ENCODE results near the gene CPAMD8. TPM values are rescaled to one million over a fixed set of nuclear protein-coding genes. Genes with fewer than 3 reads are reported as not detected.

CPAMD8 gene
- total RNA-seq, 1 experiment from 2014 or later = 0.20 TPM

DNA sequence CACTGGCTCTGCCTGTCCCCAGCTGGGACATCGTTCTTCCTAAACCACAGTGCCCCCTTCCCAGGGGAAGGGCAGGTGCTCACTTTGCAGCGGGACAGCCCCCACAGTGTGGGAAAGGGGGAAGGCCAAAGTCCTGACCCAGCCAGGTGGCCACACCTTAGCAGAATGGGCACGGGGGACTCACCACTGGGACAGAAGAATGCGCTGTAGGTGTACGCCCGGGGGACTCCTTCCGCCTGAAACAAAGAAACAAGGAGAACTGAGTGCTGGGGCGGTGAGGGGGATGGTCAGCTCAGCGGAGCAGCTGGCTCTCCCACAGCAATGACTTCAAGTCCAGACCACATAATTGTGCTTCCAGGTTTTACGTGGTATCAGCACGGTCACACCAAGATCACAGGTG is 88.4 kb downstream of the CPAMD8 start:
- TF ChIP-seq CEBPB (IDR thresholded peaks at IDR 0.05; ENCODE audit: low read depth) (no peak), SIN3A (IDR thresholded peaks at IDR 0.05; ENCODE audit: low read depth) (no peak), SRF (IDR thresholded peaks at IDR 0.05; ENCODE audit: low read depth) (no peak), POLR2AphosphoS5 (IDR thresholded peaks at IDR 0.05; ENCODE audit: low read depth, low read length) (no peak), CBX3 (IDR thresholded peaks at IDR 0.05; ENCODE audit: low read depth) (no peak), YY1 (IDR thresholded peaks at IDR 0.05; ENCODE audit: extremely low read depth, insufficient replicate concordance, low read depth, low read length) (no peak), TCF7L2 (IDR thresholded peaks at IDR 0.05; ENCODE audit: borderline replicate concordance, extremely low read depth, insufficient read depth, insufficient read length) (no peak), ELF1 (IDR thresholded peaks at IDR 0.05; ENCODE audit: borderline replicate concordance, low read depth) (no peak), ZNF274 (IDR thresholded peaks at IDR 0.05; ENCODE audit: low read depth, low read length) (no peak), EZH2phosphoT487 (IDR thresholded peaks at IDR 0.05; ENCODE audit: borderline replicate concordance) (no peak), ZFX (IDR thresholded peaks at IDR 0.05) (no peak), EGR1 (IDR thresholded peaks at IDR 0.05; ENCODE audit: low read depth) (no peak), JUND (IDR thresholded peaks at IDR 0.05) (no peak), POLR2A (IDR thresholded peaks at IDR 0.05; ENCODE audit: borderline replicate concordance, extremely low read depth, insufficient read depth, insufficient read length) (no peak), RAD21 (IDR thresholded peaks at IDR 0.05; ENCODE audit: low read depth) (no peak)
- TF ChIP-seq, protein P1, sequence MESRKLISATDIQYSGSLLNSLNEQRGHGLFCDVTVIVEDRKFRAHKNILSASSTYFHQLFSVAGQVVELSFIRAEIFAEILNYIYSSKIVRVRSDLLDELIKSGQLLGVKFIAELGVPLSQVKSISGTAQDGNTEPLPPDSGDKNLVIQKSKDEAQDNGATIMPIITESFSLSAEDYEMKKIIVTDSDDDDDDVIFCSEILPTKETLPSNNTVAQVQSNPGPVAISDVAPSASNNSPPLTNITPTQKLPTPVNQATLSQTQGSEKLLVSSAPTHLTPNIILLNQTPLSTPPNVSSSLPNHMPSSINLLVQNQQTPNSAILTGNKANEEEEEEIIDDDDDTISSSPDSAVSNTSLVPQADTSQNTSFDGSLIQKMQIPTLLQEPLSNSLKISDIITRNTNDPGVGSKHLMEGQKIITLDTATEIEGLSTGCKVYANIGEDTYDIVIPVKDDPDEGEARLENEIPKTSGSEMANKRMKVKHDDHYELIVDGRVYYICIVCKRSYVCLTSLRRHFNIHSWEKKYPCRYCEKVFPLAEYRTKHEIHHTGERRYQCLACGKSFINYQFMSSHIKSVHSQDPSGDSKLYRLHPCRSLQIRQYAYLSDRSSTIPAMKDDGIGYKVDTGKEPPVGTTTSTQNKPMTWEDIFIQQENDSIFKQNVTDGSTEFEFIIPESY (IDR thresholded peaks at IDR 0.05; ENCODE audit: extremely low read depth, insufficient replicate concordance, low read length) = no peak
- TF ChIP-seq, protein P2, sequence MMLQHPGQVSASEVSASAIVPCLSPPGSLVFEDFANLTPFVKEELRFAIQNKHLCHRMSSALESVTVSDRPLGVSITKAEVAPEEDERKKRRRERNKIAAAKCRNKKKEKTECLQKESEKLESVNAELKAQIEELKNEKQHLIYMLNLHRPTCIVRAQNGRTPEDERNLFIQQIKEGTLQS (IDR thresholded peaks at IDR 0.05) = no peak
- TF ChIP-seq, protein P3, sequence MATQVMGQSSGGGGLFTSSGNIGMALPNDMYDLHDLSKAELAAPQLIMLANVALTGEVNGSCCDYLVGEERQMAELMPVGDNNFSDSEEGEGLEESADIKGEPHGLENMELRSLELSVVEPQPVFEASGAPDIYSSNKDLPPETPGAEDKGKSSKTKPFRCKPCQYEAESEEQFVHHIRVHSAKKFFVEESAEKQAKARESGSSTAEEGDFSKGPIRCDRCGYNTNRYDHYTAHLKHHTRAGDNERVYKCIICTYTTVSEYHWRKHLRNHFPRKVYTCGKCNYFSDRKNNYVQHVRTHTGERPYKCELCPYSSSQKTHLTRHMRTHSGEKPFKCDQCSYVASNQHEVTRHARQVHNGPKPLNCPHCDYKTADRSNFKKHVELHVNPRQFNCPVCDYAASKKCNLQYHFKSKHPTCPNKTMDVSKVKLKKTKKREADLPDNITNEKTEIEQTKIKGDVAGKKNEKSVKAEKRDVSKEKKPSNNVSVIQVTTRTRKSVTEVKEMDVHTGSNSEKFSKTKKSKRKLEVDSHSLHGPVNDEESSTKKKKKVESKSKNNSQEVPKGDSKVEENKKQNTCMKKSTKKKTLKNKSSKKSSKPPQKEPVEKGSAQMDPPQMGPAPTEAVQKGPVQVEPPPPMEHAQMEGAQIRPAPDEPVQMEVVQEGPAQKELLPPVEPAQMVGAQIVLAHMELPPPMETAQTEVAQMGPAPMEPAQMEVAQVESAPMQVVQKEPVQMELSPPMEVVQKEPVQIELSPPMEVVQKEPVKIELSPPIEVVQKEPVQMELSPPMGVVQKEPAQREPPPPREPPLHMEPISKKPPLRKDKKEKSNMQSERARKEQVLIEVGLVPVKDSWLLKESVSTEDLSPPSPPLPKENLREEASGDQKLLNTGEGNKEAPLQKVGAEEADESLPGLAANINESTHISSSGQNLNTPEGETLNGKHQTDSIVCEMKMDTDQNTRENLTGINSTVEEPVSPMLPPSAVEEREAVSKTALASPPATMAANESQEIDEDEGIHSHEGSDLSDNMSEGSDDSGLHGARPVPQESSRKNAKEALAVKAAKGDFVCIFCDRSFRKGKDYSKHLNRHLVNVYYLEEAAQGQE (IDR thresholded peaks at IDR 0.05; ENCODE audit: low read depth) = no peak
- TF ChIP-seq, protein P4, sequence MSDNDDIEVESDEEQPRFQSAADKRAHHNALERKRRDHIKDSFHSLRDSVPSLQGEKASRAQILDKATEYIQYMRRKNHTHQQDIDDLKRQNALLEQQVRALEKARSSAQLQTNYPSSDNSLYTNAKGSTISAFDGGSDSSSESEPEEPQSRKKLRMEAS (IDR thresholded peaks at IDR 0.05) = no peak
- TF ChIP-seq, protein P5, sequence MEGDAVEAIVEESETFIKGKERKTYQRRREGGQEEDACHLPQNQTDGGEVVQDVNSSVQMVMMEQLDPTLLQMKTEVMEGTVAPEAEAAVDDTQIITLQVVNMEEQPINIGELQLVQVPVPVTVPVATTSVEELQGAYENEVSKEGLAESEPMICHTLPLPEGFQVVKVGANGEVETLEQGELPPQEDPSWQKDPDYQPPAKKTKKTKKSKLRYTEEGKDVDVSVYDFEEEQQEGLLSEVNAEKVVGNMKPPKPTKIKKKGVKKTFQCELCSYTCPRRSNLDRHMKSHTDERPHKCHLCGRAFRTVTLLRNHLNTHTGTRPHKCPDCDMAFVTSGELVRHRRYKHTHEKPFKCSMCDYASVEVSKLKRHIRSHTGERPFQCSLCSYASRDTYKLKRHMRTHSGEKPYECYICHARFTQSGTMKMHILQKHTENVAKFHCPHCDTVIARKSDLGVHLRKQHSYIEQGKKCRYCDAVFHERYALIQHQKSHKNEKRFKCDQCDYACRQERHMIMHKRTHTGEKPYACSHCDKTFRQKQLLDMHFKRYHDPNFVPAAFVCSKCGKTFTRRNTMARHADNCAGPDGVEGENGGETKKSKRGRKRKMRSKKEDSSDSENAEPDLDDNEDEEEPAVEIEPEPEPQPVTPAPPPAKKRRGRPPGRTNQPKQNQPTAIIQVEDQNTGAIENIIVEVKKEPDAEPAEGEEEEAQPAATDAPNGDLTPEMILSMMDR (IDR thresholded peaks at IDR 0.05 in 2 of 3, conservative IDR thresholded peaks at IDR 0.05 in 1 of 3; ENCODE audit: borderline replicate concordance in 1 of 3, insufficient read depth in 1 of 3, low read depth in 2 of 3, low read length in 2 of 3) = no peak
- no peaks in the 10 kb centered on the region for H3K4me1 ChIP-seq (ENCODE audit: control insufficient read depth in 1 of 2, insufficient read depth in 2 of 2, low read length in 2 of 2)

More for the DNA sequence above, 88.4 kb downstream of the CPAMD8 start:
- Histone ChIP-seq H3K4me3 (replicated peaks in 1 of 2; ENCODE audit: low read depth in 1 of 2, low read length in 2 of 2) (no peak overlapping the region), H3K9me3 (ENCODE audit: control insufficient read depth in 1 of 2, insufficient read depth in 1 of 2, low read depth in 1 of 2, low read length in 2 of 2) (peaks cover 5 to 11% of the 10 kb centered on the region in 2 experiments; a peak in 2 of 4 replicates), H2AFZ (ENCODE audit: low read depth, low read length, poor library complexity, severe bottlenecking) (no peak overlapping the region), H3K79me2 (ENCODE audit: insufficient read depth, low read length) (no peaks in the 10 kb centered on the region), H3K36me3 (ENCODE audit: control insufficient read depth in 1 of 2, insufficient read depth in 2 of 2, low read length in 2 of 2) (no peaks in the 10 kb centered on the region), H3K4me2 (ENCODE audit: low read length) (no peak overlapping the region), H4K20me1 (ENCODE audit: insufficient read depth) (no peaks in the 10 kb centered on the region), H3K27me3 (ENCODE audit: insufficient read depth, low read length) (no peaks in the 10 kb centered on the region), H3K9ac (ENCODE audit: low read length) (no peak overlapping the region), H3K9me2 (ENCODE audit: insufficient read depth) (no peaks in the 10 kb centered on the region), H3K27ac (ENCODE audit: low read depth, low read length) (no peak overlapping the region)
- RAD21 ChIA-PET (ENCODE audit: low non-redundant PET in 1 of 2, low total read pairs in 2 of 2, uncharacterized antibody in 2 of 2, unreplicated experiment in 2 of 2) = interaction anchor here in 1 of 2 experiments (0.6 kb wide), 1 partner anchor 951 kb away, joined by 4 read pairs; no protein-coding TSS in a partner anchor
- intact Hi-C loops (cut with micrococcal nuclease) = no loop called here
- POLR2A ChIA-PET = no interaction called here
- no TSS peak for BruUV-seq (replicated peaks)
- CTCF ChIA-PET = no interaction called here
- no peak for ATAC-seq
- DNase-seq (ENCODE audit: low read depth, low spot score) = no peak
